UCSD-AML1 (cell line): ENCODE data around the gene TACC2.

ENCODE experiments used
- DNase-seq: peaks from one replicate; lab custom pipeline; 2025; ENCODE audit not compliant: unreplicated experiment; lab: John Stamatoyannopoulos, UW

TACC2 gene

GRCh38 chr10:122120008-122120744 is 131.2 kb downstream of the TACC2 start:
- DNase-seq: no peak

GRCh38 chr10:122121059-122121458 is 132.1 kb downstream of the TACC2 start:
- no peak for DNase-seq

GRCh38 chr10:122122493-122122892 is 133.5 kb downstream of the TACC2 start:
- DNase-seq: no peak

- no peak for DNase-seq
These were observed 134.2 kb downstream of the TACC2 start for GRCh38 chr10:122123186-122123585.

- DNase-seq: no peak
These were observed 135.4 kb downstream of the TACC2 start for GRCh38 chr10:122124342-122124741.

GRCh38 chr10:122124808-122125207 is 135.8 kb downstream of the TACC2 start:
- no peak for DNase-seq

- no peak for DNase-seq
These were observed 138.0 kb downstream of the TACC2 start for GRCh38 chr10:122126763-122127659.

GRCh38 chr10:122127943-122128342 is 139.0 kb downstream of the TACC2 start:
- DNase-seq: no peak

GRCh38 chr10:122128357-122128756 is 139.4 kb downstream of the TACC2 start:
- no peak for DNase-seq

- no peak for DNase-seq
These were observed 141.6 kb downstream of the TACC2 start for GRCh38 chr10:122130474-122131110.

GRCh38 chr10:122132331-122132755 is 143.4 kb downstream of the TACC2 start:
- no peak for DNase-seq

GRCh38 chr10:122132882-122133565 is 144.1 kb downstream of the TACC2 start:
- DNase-seq: no peak

GRCh38 chr10:122135251-122136025 is 146.5 kb downstream of the TACC2 start:
- DNase-seq: no peak

- DNase-seq: no peak
These were observed 150.1 kb downstream of the TACC2 start for GRCh38 chr10:122138831-122139625.

- no peak for DNase-seq
These were observed 150.7 kb downstream of the TACC2 start for GRCh38 chr10:122139627-122140170.

- no peak for DNase-seq
These were observed 151.5 kb downstream of the TACC2 start for GRCh38 chr10:122140461-122140902.

GRCh38 chr10:122140941-122141623 is 152.1 kb downstream of the TACC2 start:
- no peak for DNase-seq

GRCh38 chr10:122141821-122142640 is 153.1 kb downstream of the TACC2 start:
- DNase-seq: no peak
